Thyroid gland (tissue), 4 donors: ENCODE data around the gene TMC2.

Experiments
- CTCF ChIP-seq, 6 experiments: fragments of 200-600 bp in 3 of 6; fragments of 450-650 bp in 3 of 6; sonication (generic) in 3 of 6; IDR thresholded peaks; one replicate each; pipeline ENCODE4 v1.5.1; 2016 to 2019; ENCODE audit warnings: antibody characterized with exemption in 6 of 6, mild to moderate bottlenecking in 2 of 6, inconsistent platforms in 1 of 6, moderate library complexity in 1 of 6
- POLR2A ChIP-seq, 2 donors: fragments of 450-650 bp; IDR thresholded peaks; one replicate each; pipeline ENCODE4 v1.6.1; 2017; ENCODE audit warnings: antibody characterized with exemption in 2 of 2, mild to moderate bottlenecking in 2 of 2, moderate library complexity in 1 of 2

DNA sequence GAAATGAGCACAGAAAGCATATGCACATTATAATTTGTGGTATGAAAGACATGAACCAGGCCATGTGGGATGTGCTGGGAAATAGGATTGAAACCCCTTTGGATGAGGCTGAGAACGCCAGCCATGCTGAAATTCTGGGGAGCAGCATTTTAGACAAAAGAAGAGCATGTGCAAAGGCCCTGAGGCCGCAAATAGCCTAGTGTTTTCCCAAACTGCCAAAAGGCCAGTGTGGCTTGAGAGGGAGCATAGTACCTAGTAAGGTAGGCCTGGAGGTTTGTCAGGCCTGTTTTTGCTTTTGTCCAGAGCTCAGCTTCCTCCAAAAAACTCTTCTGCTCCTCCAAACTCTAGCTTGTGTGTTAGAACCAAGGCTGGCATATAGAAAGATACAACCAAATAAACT lies 58.7 kb downstream of the TMC2 start:
- TF ChIP-seq CTCF (IDR thresholded peaks at IDR 0.05) (no peak), POLR2A (IDR thresholded peaks at IDR 0.05) (no peak)
